Activated CD8-positive, alpha-beta T cell treated with anti-CD3 and anti-CD28 coated beads for 36 hours (primary cell): ENCODE measurements around the gene FCGBP. TPM values are rescaled to one million over a fixed set of nuclear protein-coding genes. Genes with fewer than 3 reads are reported as not detected.
A peak's percentile ranks its signal among the peaks of the same experiment; 100 is the strongest.

Source experiments
- ATAC-seq: fragments of 200-7000 bp; cut with Tn5 transposase; one replicate; pipeline ENCODE4 v1.10.0; 2021; ENCODE audit warnings: mild to moderate bottlenecking, moderate library complexity
- CTCF ChIA-PET: fragments of 350-600 bp; sonication (Branson Sonifier 250); formaldehyde crosslinking; loops from one replicate; lab custom pipeline; 2021; ENCODE audit warnings: antibody characterized with exemption; lab: Charles Lee
- POLR2A ChIA-PET: fragments of 350-600 bp; sonication (Branson Sonifier 250); formaldehyde crosslinking; loops from one replicate; lab custom pipeline; 2021; ENCODE audit warnings: antibody characterized with exemption; lab: Charles Lee
- DNase-seq: peaks from one replicate; pipeline ENCODE4 v3.0.0-alpha.2; 2020
- H3K27ac Mint-ChIP-seq: one replicate; pipeline ENCODE4 v1.8.0; 2021; ENCODE audit warnings: mild to moderate bottlenecking, mixed read lengths
- H3K27me3 Mint-ChIP-seq: one replicate; pipeline ENCODE4 v1.8.0; 2021; ENCODE audit warnings: mixed read lengths
- H3K36me3 Mint-ChIP-seq: one replicate; pipeline ENCODE4 v1.8.0; 2021; ENCODE audit warnings: low read depth, mixed read lengths
- H3K4me1 Mint-ChIP-seq: one replicate; pipeline ENCODE4 v1.8.0; 2021; ENCODE audit warnings: low read depth, mixed read lengths
- H3K4me3 Mint-ChIP-seq: one replicate; pipeline ENCODE4 v1.8.0; 2021; ENCODE audit warnings: mild to moderate bottlenecking, moderate library complexity, mixed read lengths
- H3K9me3 Mint-ChIP-seq: one replicate; pipeline ENCODE4 v1.8.0; 2021; ENCODE audit warnings: mixed read lengths
- CTCF ChIP-seq: fragments of 200-600 bp; IDR thresholded peaks from one replicate; pipeline ENCODE4 v1.8.0; 2022; ENCODE audit warnings: antibody characterized with exemption, mild to moderate bottlenecking
- intact Hi-C: fragments of 100-400 bp; cut with micrococcal nuclease; formaldehyde crosslinking; loops from one replicate; pipeline ENCODE4 v1.10.0; 2022
- total RNA-seq, 2 experiments: library from RNA; stranded (reverse); gene quantifications; one replicate each; pipeline ENCODE4 v1.2.3, GENCODE V29; 2021

The FCGBP gene
- 1 to 10 TPM; 4.8 to 6.9 TPM for total RNA-seq

GRCh38 chr19:39934584-39935363 is at the start of gene FCGBP:
TSS of gene FCGBP (minus strand) at chr19:39934634.
- Mint-ChIP-seq H3K27ac (peak within 1 kb of the TSS; percentile 93), H3K9me3 (peaks cover 6% of the 10 kb centered on the region), H3K4me1 (peaks cover 56% of the 10 kb centered on the region), H3K36me3 (peaks cover 6% of the 10 kb centered on the region), H3K27me3 (no peaks in the 10 kb centered on the region), H3K4me3 (no peak within 1 kb of the TSS)
- POLR2A ChIA-PET: interaction anchor here (0.9 kb wide), 2 partner anchors 34 to 121 kb away, joined by 3 read pairs; partner anchors contain the start of gene ZNF780B
- no peak for ATAC-seq
- intact Hi-C loops: no loop called here
- no peak for DNase-seq
- no peak for TF ChIP-seq CTCF
- CTCF ChIA-PET: interaction anchor here (13.1 kb wide), 1 partner anchor 35 kb away, joined by 86 read pairs; the partner anchor contains the start of gene PSMC4

GRCh38 chr19:39983695-39984300 is 49.4 kb upstream of the FCGBP start:
- no peaks in the 10 kb centered on the region for H3K27me3 Mint-ChIP-seq
- DNase-seq (no peak), ATAC-seq (no peak)
- peaks cover under 1% of the 10 kb centered on the region for H3K4me1 Mint-ChIP-seq
- intact Hi-C loops: no loop called here
- H3K9me3 Mint-ChIP-seq: peaks cover 35% of the 10 kb centered on the region
- no peak for TF ChIP-seq CTCF
- POLR2A ChIA-PET: interaction anchor here (2.4 kb wide), 1 partner anchor 13 kb away, joined by 7 read pairs; the partner anchor contains the start of gene ZNF546
- H3K27ac Mint-ChIP-seq: no peak overlapping the region
- CTCF ChIA-PET: interaction anchor here (1.5 kb wide), 1 partner anchor 140 kb away, joined by 3 read pairs; no protein-coding TSS in a partner anchor
- H3K36me3 Mint-ChIP-seq: peaks cover 80% of the 10 kb centered on the region
- no peak overlapping the region for H3K4me3 Mint-ChIP-seq

GRCh38 chr19:39982883-39983282 is 48.4 kb upstream of the FCGBP start:
- no peaks in the 10 kb centered on the region for H3K4me1 Mint-ChIP-seq
- POLR2A ChIA-PET: interaction anchor here (2.4 kb wide), 1 partner anchor 14 kb away, joined by 7 read pairs; the partner anchor contains the start of gene ZNF546
- H3K9me3 Mint-ChIP-seq: peaks cover 34% of the 10 kb centered on the region
- CTCF ChIA-PET: no interaction called here
- no peaks in the 10 kb centered on the region for H3K27me3 Mint-ChIP-seq
- H3K4me3 Mint-ChIP-seq: no peak overlapping the region
- no peak for TF ChIP-seq CTCF
- H3K36me3 Mint-ChIP-seq: peaks cover 88% of the 10 kb centered on the region
- H3K27ac Mint-ChIP-seq: no peak overlapping the region
- intact Hi-C loops: no loop called here
- no peak for DNase-seq
- ATAC-seq: no peak

GRCh38 chr19:39974377-39975155 is 40.1 kb upstream of the FCGBP start:
- Mint-ChIP-seq H3K36me3 (peaks cover 66% of the 10 kb centered on the region), H3K27ac (no peak overlapping the region), H3K4me1 (peaks cover 32% of the 10 kb centered on the region), H3K4me3 (no peak overlapping the region), H3K27me3 (no peaks in the 10 kb centered on the region), H3K9me3 (no peaks in the 10 kb centered on the region)
- ATAC-seq: no peak
- TF ChIP-seq CTCF: no peak
- DNase-seq: no peak
- POLR2A ChIA-PET: no interaction called here
- CTCF ChIA-PET: no interaction called here
- intact Hi-C loops: loop anchor here (10.0 kb wide), 1 partner anchor 80 kb away; no protein-coding TSS in a partner anchor
